Fibroblast of lung (primary cell): ENCODE results near the gene STYX.

ENCODE experiments used
- EZH2 ChIP-seq: IDR thresholded peaks from 2 replicates; pipeline ENCODE4 v1.5.1; 2012; ENCODE audit warnings: low read length, control low read depth, mild to moderate bottlenecking; ENCODE audit errors: missing control alignments
- TF ChIP-seq, protein P1 (sequence below), 2 donors: IDR thresholded peaks in 1 of 2; conservative IDR thresholded peaks in 1 of 2; 1 replicate in 1 of 2; 2 replicates in 1 of 2; pipeline ENCODE4 v1.5.1; 2011 to 2012; ENCODE audit warnings: low read length in 2 of 2, control low read depth in 1 of 2, inconsistent platforms in 1 of 2, low read depth in 1 of 2, mild to moderate bottlenecking in 1 of 2

GRCh38 chr14:52808101-52808500 is 78.1 kb downstream of the STYX start:
- TF ChIP-seq, protein P1, sequence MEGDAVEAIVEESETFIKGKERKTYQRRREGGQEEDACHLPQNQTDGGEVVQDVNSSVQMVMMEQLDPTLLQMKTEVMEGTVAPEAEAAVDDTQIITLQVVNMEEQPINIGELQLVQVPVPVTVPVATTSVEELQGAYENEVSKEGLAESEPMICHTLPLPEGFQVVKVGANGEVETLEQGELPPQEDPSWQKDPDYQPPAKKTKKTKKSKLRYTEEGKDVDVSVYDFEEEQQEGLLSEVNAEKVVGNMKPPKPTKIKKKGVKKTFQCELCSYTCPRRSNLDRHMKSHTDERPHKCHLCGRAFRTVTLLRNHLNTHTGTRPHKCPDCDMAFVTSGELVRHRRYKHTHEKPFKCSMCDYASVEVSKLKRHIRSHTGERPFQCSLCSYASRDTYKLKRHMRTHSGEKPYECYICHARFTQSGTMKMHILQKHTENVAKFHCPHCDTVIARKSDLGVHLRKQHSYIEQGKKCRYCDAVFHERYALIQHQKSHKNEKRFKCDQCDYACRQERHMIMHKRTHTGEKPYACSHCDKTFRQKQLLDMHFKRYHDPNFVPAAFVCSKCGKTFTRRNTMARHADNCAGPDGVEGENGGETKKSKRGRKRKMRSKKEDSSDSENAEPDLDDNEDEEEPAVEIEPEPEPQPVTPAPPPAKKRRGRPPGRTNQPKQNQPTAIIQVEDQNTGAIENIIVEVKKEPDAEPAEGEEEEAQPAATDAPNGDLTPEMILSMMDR (conservative IDR thresholded peaks at IDR 0.05 in 1 of 2, IDR thresholded peaks at IDR 0.05 in 1 of 2; ENCODE audit: low read depth in 1 of 2, low read length in 2 of 2) = no peak
- TF ChIP-seq EZH2 = no peak
